ENCODE results near the gene PCCB.

DNA sequence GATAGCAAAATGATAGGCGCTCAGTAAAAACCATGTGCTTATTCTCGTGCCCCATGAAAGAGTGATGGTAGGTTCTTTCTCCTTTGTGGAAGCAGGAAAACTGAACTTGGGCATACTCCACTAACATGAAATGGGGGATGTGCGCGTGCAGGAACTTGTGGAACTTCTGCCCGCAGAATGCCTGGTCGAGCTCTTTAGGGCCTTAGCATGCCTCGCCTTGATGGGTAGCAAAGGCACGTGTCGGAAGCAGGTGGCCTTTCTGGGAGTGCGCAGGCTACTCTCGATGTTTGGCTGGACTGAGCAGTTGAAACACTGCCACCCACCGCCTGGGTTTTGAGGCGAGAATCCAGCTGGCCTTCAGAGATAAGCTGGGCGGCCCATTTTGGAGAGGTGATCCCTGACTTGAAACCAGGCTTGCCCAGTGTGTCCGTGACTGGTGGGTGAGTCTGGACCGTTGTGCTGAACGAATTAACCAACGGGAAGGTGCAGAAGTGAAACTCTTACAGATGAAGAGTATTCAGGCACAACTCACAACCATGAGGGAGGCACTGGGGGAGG lies 842 bp downstream of the PCCB start:
- TF ChIP-seq, protein P1, sequence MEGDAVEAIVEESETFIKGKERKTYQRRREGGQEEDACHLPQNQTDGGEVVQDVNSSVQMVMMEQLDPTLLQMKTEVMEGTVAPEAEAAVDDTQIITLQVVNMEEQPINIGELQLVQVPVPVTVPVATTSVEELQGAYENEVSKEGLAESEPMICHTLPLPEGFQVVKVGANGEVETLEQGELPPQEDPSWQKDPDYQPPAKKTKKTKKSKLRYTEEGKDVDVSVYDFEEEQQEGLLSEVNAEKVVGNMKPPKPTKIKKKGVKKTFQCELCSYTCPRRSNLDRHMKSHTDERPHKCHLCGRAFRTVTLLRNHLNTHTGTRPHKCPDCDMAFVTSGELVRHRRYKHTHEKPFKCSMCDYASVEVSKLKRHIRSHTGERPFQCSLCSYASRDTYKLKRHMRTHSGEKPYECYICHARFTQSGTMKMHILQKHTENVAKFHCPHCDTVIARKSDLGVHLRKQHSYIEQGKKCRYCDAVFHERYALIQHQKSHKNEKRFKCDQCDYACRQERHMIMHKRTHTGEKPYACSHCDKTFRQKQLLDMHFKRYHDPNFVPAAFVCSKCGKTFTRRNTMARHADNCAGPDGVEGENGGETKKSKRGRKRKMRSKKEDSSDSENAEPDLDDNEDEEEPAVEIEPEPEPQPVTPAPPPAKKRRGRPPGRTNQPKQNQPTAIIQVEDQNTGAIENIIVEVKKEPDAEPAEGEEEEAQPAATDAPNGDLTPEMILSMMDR (IDR thresholded peaks at IDR 0.05), result peak in 4 of 7 experiments; percentile 32 to 45 (median 34)
- no peak for TF ChIP-seq POLR2A (IDR thresholded peaks at IDR 0.05)

Measured in body of pancreas (tissue), 4 donors.